ENCODE data around the gene ITGA6. TPM values are rescaled to one million over a fixed set of nuclear protein-coding genes. Genes with fewer than 3 reads are reported as not detected.

The ITGA6 gene
- total RNA-seq, 1 donor from 2014 or later: 70.4 TPM

GRCh38 chr2:172436889-172437288 is 9.5 kb downstream of the ITGA6 start:
- Histone ChIP-seq H3K27me3 (ENCODE audit: low read depth) (no peaks in the 10 kb centered on the region), H3K9me3 (no peaks in the 10 kb centered on the region), H3K36me3 (no peaks in the 10 kb centered on the region), H3K4me1 (peaks cover 72% of the 10 kb centered on the region), H3K4me3 (no peak overlapping the region), H3K27ac (no peak overlapping the region)
- intact Hi-C loops (cut with DNase I): no loop called here
- DNase-seq (no peak), ATAC-seq (no peak)
- TF ChIP-seq CTCF (IDR thresholded peaks at IDR 0.05): no peak

- Histone ChIP-seq H3K4me1 (peaks cover 64% of the 10 kb centered on the region), H3K9me3 (no peaks in the 10 kb centered on the region), H3K36me3 (no peaks in the 10 kb centered on the region), H3K27ac (no peak overlapping the region), H3K27me3 (ENCODE audit: low read depth) (no peaks in the 10 kb centered on the region), H3K4me3 (peak overlapping the region; percentile 9)
- ATAC-seq (peak in 1 of 2 donors; percentile 41), DNase-seq (no peak)
- intact Hi-C loops (cut with DNase I): no loop called here
- no peak for TF ChIP-seq CTCF (IDR thresholded peaks at IDR 0.05)
Measured at GRCh38 chr2:172437419-172438341, 10.3 kb downstream of the ITGA6 start.

- DNase-seq (no peak), ATAC-seq (no peak)
- H3K9me3 ChIP-seq: no peaks in the 10 kb centered on the region
- no peak for TF ChIP-seq CTCF (IDR thresholded peaks at IDR 0.05)
- no peaks in the 10 kb centered on the region for H3K27me3 ChIP-seq (ENCODE audit: low read depth)
- H3K4me3 ChIP-seq: no peak overlapping the region
- no peaks in the 10 kb centered on the region for H3K36me3 ChIP-seq
- peaks cover 60% of the 10 kb centered on the region for H3K4me1 ChIP-seq
- peak overlapping the region; percentile 4 for H3K27ac ChIP-seq
- intact Hi-C loops (cut with DNase I): no loop called here
Measured at GRCh38 chr2:172438741-172439508, 11.5 kb downstream of the ITGA6 start.

GRCh38 chr2:172439509-172439860 is 12.1 kb downstream of the ITGA6 start:
- H3K4me1 ChIP-seq: peaks cover 55% of the 10 kb centered on the region
- intact Hi-C loops (cut with DNase I): no loop called here
- no peaks in the 10 kb centered on the region for H3K36me3 ChIP-seq

GRCh38 chr2:172439911-172440310 is 12.5 kb downstream of the ITGA6 start:
- Histone ChIP-seq H3K27ac (no peak overlapping the region), H3K36me3 (no peaks in the 10 kb centered on the region), H3K4me3 (no peak overlapping the region), H3K4me1 (peaks cover 52% of the 10 kb centered on the region), H3K9me3 (no peaks in the 10 kb centered on the region), H3K27me3 (ENCODE audit: low read depth) (no peaks in the 10 kb centered on the region)
- DNase-seq (no peak), ATAC-seq (no peak)
- intact Hi-C loops (cut with DNase I): no loop called here
- no peak for TF ChIP-seq CTCF (IDR thresholded peaks at IDR 0.05)

More at GRCh38 chr2:172439509-172439860, 12.1 kb downstream of the ITGA6 start:
- H3K4me3 ChIP-seq: no peak overlapping the region
- DNase-seq (no peak), ATAC-seq (no peak)
- no peaks in the 10 kb centered on the region for H3K9me3 ChIP-seq
- TF ChIP-seq CTCF (IDR thresholded peaks at IDR 0.05): no peak
- H3K27me3 ChIP-seq (ENCODE audit: low read depth): no peaks in the 10 kb centered on the region
- H3K27ac ChIP-seq: no peak overlapping the region
